Stimulated activated CD8-positive, alpha-beta memory T cell treated with anti-CD3 and anti-CD28 coated beads, Interleukin-4, amount 100 ng/mL, for 1 hour (primary cell): Measurements from ENCODE around the gene UHRF1.
A peak's percentile ranks its signal among the peaks of the same experiment; 100 is the strongest.
"Not testable (repeated sequence)": the region's sequence is repeated elsewhere in the genome, so short reads cannot be mapped to it uniquely, and the experiment has no call there.

Experiments used
- DNase-seq, 2 donors: peaks; one replicate each; pipeline ENCODE4 v3.0.0-alpha.2; 2020; ENCODE audit warnings: low read depth in 2 of 2, low spot score in 1 of 2

UHRF1 gene

GRCh38 chr19:4933528-4933927 lies 24.2 kb downstream of the UHRF1 start:
- no peak for DNase-seq

DNA sequence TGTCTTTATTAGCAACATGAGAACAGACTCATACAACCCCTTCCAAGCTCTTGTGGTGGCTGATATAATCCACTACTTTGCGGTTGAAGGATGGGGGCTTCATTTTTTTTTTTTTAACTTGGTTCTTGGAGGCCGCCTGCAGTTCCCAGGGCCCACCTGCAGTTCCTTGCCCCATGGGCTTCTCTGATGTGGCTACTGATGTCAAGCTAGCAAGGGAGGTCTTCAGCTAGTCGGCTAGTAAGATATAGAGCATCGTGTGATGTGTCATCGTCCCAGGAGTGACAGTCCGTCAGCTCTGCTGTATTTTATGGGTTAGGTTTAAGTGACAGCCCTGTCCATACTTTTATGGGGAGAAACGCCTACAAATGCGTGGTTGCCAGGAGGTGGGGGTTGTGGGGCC lies 26.1 kb downstream of the UHRF1 start:
- DNase-seq = no peak

DNA sequence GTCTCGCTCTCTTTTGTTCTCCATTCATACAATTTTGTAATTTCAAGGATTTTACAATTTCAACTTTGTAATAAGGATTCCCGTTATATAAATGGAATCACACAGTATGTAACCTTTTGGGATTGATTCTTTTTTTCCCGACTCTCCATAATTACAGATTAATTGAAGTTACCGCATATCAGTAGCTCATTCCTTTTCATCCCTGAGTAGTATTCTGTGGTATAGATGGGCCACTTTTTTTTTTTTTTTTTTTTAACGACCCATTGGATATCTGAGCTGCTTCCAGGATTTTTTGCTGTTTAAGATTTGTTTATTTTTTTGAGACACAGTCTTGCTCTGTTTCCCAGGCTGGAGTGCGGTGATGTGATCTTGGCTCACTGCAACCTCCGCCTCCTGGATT lies 27.8 kb downstream of the UHRF1 start:
- DNase-seq = no peak

- not testable (repeated sequence) for DNase-seq
These were observed 29.2 kb downstream of the UHRF1 start for GRCh38 chr19:4938461-4938860.

DNA sequence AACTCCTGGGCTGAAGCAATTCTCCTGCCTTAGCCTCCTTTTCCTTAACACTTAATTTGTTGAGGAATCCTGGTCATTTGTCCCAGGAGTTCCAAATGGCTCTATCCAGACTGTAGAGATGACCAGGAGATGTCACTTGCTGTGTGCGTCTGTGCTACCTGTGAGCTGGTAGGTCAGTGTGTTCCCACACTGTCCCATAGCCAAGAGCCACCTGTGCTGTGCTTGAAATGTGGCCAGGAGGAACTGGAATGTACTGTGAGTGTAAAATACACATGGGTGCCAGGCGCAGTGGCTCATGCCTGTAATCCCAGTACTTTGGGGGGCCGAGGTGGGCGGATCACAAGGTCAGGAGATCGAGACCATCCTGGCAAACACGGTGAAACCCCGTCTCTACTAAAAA lies 30.2 kb downstream of the UHRF1 start:
- no peak for DNase-seq

DNA sequence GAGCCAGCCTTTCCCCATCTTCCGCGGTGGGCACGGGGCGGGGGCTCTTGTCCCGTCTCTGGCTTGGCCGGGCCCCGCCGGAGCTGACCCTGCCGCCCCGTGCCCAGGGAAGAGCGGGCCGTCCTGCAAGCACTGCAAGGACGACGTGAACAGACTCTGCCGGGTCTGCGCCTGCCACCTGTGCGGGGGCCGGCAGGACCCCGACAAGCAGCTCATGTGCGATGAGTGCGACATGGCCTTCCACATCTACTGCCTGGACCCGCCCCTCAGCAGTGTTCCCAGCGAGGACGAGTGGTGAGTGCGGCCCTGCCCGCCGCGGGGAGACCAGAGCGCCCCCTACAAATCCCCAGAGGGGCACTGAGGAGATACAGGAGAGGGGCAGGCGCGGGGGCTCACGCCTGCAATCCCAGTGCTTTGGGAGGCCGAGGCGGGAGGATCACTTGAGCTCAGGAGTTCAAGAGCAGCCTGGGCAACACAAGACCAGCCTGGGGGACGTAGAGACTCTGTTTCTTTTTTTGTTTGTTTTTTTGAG lies 32.4 kb downstream of the UHRF1 start:
- not testable (repeated sequence) for DNase-seq

DNA sequence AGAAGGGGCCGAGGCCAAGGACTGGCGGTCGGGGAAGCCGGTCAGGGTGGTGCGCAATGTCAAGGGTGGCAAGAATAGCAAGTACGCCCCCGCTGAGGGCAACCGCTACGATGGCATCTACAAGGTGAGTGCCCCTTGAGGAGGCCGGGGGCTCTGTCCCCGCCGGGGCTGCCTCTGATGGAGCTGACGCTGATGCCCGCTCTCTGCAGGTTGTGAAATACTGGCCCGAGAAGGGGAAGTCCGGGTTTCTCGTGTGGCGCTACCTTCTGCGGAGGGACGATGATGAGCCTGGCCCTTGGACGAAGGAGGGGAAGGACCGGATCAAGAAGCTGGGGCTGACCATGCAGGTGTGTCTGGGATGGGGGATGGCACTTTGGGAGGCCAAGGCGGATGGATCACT lies 41.3 kb downstream of the UHRF1 start:
- DNase-seq = not testable (repeated sequence)

DNA sequence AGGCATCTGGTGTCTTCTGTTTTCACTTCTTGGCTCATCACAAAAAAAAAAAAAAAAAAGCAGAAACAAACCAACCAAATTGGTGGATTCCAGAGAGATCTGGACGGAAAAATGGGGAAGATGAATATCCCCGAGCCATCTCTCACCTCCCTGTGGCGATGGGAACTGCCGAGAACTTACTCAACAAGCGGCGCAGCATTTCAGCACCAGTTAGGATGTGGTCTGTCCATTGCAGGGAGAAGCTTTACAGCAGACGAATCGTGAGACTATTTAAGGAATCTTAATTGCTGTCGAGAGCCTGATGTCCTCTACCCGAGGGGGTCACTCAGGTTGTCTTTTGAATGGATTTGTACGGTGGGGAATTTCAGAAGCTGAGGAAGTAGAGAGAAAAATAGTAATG lies 42.4 kb downstream of the UHRF1 start:
- DNase-seq = no peak

- no peak for DNase-seq
These were observed 43.6 kb downstream of the UHRF1 start for GRCh38 chr19:4952945-4953344.

- DNase-seq = not testable (repeated sequence)
These were observed 45.2 kb downstream of the UHRF1 start for GRCh38 chr19:4954320-4955149.

- DNase-seq = no peak
These were observed 46.0 kb downstream of the UHRF1 start for GRCh38 chr19:4955274-4955673.

DNA sequence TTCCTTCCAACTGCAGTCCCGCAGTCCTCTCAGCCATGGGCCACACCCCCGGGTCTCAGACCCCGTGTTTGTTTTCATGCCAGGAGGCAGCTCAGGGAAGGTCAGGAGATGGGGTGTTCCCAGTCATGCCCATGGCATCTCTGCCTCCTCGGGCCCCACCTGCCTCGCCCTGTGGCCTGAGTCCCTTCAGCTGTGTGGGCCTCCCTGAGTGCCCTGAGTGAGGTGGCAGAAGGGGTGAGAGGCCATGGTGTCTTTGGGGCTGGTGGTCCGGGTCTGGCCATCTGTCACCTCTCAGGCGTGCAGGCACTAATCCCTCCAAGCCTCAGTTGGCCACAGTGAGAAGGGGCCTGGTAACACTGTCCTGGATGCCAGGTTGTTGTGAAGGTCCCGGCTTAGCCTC lies 48.7 kb downstream of the UHRF1 start:
- no peak for DNase-seq

DNA sequence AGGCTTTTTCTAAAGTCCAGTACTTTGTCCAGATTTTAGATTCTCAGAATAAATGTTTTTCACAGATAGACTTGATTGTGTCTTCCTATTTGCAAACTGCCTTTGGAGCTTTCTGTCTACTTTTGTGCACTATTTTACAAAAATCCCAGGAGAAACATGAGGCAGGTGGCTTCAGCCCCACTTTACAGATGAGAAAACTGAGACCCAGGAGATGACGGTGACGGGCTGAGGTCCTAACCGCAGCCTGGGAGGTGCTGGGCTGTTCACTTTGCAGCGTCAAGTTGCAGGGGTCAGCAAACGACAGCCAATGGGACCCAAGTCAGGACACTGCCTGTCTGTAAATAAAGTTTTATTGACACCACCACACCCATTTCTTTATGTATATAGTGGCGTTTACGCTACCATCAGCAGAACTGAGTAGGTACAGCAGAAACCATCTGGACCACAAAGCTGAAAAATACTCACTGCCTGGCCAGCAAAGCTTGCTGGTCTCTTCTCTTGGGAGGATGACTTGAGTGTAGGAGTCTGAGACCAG lies 52.9 kb downstream of the UHRF1 start:
- DNase-seq = no peak

DNA sequence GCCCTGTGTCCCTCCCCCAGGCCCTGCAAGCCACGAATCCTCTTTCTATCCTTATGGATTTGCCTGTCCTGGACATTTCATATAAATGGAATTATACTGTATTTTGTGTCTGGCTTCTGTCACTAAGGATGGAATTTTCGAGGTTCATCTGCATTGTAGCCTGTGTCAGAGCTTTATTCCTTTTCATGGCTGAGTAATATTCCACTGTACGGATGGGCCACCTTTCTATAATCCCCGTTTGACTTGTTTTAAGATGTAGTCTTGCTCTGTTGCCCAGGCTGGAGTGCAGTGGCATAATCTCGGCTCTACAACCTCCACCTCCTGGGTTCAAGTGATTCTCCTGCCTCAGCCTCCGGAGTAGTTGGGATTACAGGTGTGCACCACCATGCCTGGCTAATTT lies 55.8 kb downstream of the UHRF1 start:
- DNase-seq = no peak

GRCh38 chr19:4966591-4966990 lies 57.3 kb downstream of the UHRF1 start:
- no peak for DNase-seq

- no peak for DNase-seq
These were observed 58.6 kb downstream of the UHRF1 start for GRCh38 chr19:4967738-4968461.

DNA sequence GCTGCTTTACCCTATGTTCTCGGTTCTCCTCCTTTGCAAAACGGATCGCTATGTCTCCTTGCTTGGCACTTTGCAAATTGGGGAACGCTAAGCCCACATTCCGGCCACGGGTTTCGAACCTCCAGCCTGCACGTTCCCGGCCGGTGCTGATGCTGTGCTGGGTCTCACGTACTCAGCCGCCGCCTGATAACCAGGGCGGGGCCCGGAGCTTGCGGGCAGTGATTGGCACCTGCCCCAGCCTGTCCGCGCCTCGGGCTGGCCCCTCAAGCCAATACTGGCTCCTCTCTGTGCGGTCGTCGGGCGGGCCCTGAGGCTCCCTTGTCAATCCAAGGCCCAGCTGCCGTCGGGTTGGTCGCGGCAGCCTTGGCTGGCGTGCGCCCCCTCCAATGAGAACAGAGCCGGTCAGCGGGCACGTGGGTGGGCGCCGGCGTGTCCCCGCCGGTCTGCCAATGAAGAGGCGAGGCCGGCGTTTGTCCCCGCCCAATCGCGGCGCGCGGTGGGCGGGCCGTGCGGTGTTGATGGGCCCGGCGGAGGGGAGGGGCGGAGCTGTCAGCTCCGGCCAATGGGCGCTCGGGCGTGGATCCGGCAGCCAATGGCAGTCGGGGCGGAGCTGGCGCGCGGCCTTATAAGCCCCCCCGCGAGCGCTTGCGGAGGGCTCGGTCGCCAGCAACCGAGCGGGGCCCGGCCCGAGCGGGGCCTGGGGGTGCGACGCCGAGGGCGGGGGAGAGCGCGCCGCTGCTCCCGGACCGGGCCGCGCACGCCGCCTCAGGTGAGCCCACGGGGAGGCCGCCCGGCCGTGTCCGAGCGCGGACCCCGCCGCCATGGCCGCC lies 59.4 kb downstream of the UHRF1 start, which contains the start of gene KDM4B:
Gene KDM4B (plus strand): TSS at position 652 of the 830 bp plus-strand sequence. CDS start 63,778 bp downstream, outside the sequence.
- DNase-seq = peak; percentile 92 to 96

- DNase-seq = no peak
These were observed 60.0 kb downstream of the UHRF1 start for GRCh38 chr19:4969292-4969771.

GRCh38 chr19:4969772-4970531 lies 60.7 kb downstream of the UHRF1 start:
- no peak for DNase-seq
